Tibial artery (tissue), 4 donors: ENCODE results near the gene BRPF3.

Experiments
- DNase-seq, 2 donors: peaks; one replicate each; pipeline ENCODE4 v3.0.0-alpha.2; 2019
- H3K27ac ChIP-seq, 2 donors: fragments of 200-600 bp; sonication (generic) in 1 of 2; 1 replicate in 1 of 2; 2 replicates in 1 of 2; pipeline ENCODE4 v1.5.1; 2018 to 2019; ENCODE audit warnings: mild to moderate bottlenecking in 1 of 2
- H3K27me3 ChIP-seq, 2 donors: fragments of 200-600 bp; sonication (generic) in 1 of 2; one replicate each; pipeline versions ENCODE4 v1.5.1 to v1.6.0; 2016 to 2019
- H3K36me3 ChIP-seq, 3 donors: fragments of 200-600 bp; sonication (generic) in 2 of 3; one replicate each; pipeline ENCODE4 v1.5.1; 2016 to 2019; ENCODE audit warnings: mild to moderate bottlenecking in 2 of 3
- H3K4me1 ChIP-seq, 4 donors: fragments of 200-600 bp; sonication (generic) in 2 of 4; 1 replicate in 3 of 4; 2 replicates in 1 of 4; pipeline ENCODE4 v1.5.1; 2016 to 2019
- H3K4me3 ChIP-seq, 2 donors: fragments of 200-600 bp; sonication (generic) in 1 of 2; 1 replicate in 1 of 2; 2 replicates in 1 of 2; pipeline ENCODE4 v1.5.1; 2018 to 2019; ENCODE audit warnings: mild to moderate bottlenecking in 2 of 2
- H3K9me3 ChIP-seq, 3 donors: fragments of 200-600 bp; sonication (generic) in 1 of 3; one replicate each; pipeline ENCODE4 v1.5.1; 2016 to 2019
- intact Hi-C: fragments of 100-400 bp; cut with DNase I; formaldehyde crosslinking; loops from one replicate; pipeline ENCODE4 v1.15.0; 2023; ENCODE audit warnings: low total_unique reads
- TF ChIP-seq, protein P1 (sequence below), 2 experiments: fragments of 200-600 bp in 1 of 2; fragments of 450-650 bp in 1 of 2; IDR thresholded peaks; one replicate each; pipeline ENCODE4 v1.5.1; 2017 to 2019; ENCODE audit warnings: antibody characterized with exemption in 2 of 2, mild to moderate bottlenecking in 1 of 2, moderate library complexity in 1 of 2

BRPF3 gene

DNA sequence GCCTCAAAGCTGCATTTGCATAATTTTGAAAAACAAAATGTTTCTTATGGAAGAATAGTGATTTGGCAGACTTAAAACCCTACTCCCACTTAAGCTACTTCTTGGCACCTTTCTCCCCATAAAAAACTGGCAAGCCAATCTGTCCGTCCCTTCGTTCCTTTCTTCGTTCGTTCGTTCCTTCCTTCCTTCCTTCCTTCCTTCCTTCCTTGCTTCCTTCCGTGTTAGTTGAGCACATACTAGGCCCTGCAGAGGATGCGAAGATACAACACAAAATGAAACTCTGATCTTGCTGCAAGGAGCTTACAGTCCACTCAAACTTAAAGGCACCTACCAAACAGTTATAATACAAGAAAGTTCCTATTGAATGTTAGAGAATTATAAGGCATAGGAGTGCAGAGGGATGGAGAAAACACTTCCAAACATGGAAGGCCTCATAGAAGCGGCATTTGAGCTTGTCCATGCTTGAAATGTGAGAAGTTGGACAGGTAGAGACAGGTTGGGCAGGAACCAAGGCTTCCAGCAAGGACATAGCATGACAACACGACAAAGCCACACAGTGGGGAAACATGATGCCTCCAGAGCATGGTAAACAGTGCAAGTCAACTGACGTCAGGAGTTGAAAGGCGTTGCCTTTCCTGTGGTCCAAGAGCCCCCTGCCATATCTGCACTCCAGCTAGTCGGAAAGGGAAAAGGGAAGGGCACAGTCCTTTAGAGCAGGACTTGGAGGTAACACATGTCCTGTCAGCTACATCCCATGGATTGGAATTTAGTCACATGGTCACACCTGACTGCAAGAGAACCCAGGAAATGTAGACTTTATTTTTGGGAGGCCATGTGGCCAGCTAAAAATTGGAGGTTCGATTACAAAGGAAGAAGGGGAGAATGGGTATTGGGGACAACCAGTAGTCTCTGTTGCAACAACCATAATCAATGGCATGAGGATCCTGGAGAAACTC lies 80.3 kb downstream of the BRPF3 start:
- no peaks in the 10 kb centered on the region for H3K36me3 ChIP-seq
- H3K4me1 ChIP-seq, result no peaks in the 10 kb centered on the region
- H3K27ac ChIP-seq, result no peak overlapping the region
- no peak for DNase-seq
- no peaks in the 10 kb centered on the region for H3K9me3 ChIP-seq
- TF ChIP-seq, protein P1, sequence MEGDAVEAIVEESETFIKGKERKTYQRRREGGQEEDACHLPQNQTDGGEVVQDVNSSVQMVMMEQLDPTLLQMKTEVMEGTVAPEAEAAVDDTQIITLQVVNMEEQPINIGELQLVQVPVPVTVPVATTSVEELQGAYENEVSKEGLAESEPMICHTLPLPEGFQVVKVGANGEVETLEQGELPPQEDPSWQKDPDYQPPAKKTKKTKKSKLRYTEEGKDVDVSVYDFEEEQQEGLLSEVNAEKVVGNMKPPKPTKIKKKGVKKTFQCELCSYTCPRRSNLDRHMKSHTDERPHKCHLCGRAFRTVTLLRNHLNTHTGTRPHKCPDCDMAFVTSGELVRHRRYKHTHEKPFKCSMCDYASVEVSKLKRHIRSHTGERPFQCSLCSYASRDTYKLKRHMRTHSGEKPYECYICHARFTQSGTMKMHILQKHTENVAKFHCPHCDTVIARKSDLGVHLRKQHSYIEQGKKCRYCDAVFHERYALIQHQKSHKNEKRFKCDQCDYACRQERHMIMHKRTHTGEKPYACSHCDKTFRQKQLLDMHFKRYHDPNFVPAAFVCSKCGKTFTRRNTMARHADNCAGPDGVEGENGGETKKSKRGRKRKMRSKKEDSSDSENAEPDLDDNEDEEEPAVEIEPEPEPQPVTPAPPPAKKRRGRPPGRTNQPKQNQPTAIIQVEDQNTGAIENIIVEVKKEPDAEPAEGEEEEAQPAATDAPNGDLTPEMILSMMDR (IDR thresholded peaks at IDR 0.05), result no peak
- H3K4me3 ChIP-seq, result no peak overlapping the region
- peaks cover 0 to 12% of the 10 kb centered on the region in 2 donors for H3K27me3 ChIP-seq
- intact Hi-C loops, result no loop called here

DNA sequence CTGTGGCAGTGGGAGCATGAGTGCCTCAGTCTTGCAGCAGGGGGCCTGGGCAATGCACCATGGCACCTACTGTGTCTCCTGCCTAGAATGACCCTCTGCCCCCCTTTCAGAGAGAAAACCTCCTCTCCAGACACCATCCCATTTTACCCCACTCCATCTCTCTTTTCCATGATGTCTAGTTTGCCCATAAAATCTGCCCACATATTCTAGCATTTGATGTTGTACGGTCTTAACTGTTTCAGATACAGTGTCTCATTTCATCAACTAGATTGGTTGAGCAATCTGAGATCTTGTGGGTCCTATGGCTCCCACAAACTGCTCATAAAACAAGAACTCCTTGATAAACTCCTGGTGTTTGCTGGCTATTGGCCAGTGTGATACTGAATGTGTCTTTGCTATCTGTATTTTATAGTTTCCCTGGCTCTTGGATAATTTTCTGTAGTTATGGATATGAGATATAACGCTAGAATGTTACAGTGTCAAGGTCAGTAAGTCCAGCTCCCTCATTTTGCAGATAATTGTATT lies 81.5 kb downstream of the BRPF3 start:
- Histone ChIP-seq H3K27me3 (peaks cover 0 to 6% of the 10 kb centered on the region in 2 donors), H3K4me3 (no peak overlapping the region), H3K4me1 (no peaks in the 10 kb centered on the region), H3K9me3 (no peaks in the 10 kb centered on the region), H3K27ac (no peak overlapping the region), H3K36me3 (no peaks in the 10 kb centered on the region)
- intact Hi-C loops, result no loop called here
- TF ChIP-seq, protein P1 (IDR thresholded peaks at IDR 0.05), result no peak
- DNase-seq, result no peak

DNA sequence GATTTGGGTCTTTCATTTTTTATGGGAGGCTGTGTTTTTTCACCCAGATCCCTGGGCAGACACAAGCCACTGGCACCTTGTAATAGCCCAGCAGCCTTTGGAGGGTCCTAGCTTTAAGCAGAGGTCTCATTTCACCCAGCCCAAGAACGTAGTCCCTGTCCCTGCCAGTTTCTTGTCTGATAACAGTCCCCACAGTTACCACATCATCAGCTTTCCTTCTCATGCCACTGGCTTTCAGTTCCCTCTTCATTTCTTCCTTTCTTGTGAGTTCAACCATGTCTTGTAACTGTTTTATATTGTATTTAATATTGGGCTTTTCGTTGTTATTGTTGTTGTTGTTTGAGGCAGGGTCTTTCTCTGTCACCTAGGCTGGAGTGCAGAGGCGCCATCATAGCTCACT lies 83.9 kb downstream of the BRPF3 start:
- Histone ChIP-seq H3K27ac (no peak overlapping the region), H3K9me3 (no peaks in the 10 kb centered on the region), H3K36me3 (no peaks in the 10 kb centered on the region), H3K27me3 (peaks cover 0 to 20% of the 10 kb centered on the region in 2 donors), H3K4me1 (no peaks in the 10 kb centered on the region), H3K4me3 (no peak overlapping the region)
- TF ChIP-seq, protein P1 (IDR thresholded peaks at IDR 0.05), result no peak
- no peak for DNase-seq
- intact Hi-C loops, result no loop called here

DNA sequence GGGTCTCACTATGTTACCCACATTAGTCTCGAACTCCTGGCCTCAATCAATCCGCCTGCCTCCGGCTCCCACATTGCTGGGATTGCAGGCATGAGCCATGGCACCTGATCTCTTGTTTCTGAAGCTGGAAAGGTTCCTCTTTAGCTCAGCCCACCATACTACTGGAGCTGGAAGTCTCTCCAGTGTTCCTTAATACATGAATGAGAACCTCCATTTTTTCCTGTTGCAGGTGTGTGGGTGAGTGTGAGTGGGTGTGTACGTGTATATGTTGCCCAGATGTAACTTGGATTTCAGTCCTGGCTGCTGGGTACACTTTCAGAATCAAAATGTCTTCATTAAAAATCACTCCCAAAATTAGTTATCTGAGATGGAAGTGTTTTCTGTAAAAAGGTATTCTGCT lies 84.4 kb downstream of the BRPF3 start:
- TF ChIP-seq, protein P1 (IDR thresholded peaks at IDR 0.05), result no peak
- peaks cover 0 to 25% of the 10 kb centered on the region in 2 donors for H3K27me3 ChIP-seq

More for the DNA sequence above, 84.4 kb downstream of the BRPF3 start:
- H3K27ac ChIP-seq, result no peak overlapping the region
- H3K9me3 ChIP-seq, result no peaks in the 10 kb centered on the region
- no peak for DNase-seq
- H3K4me3 ChIP-seq, result no peak overlapping the region
- intact Hi-C loops, result no loop called here
- no peaks in the 10 kb centered on the region for H3K36me3 ChIP-seq
- no peaks in the 10 kb centered on the region for H3K4me1 ChIP-seq
